WTC11 (cell line): ENCODE data around the gene VAMP3.

Source experiments
- ELF4 ChIP-seq: sonication (generic); formaldehyde crosslinking; IDR thresholded peaks from 2 replicates; pipeline ENCODE4 v1.8.1; 2022; ENCODE audit warnings: low read depth, mild to moderate bottlenecking, moderate library complexity, missing genetic modification reagents
- ETV6 ChIP-seq: sonication (generic); formaldehyde crosslinking; IDR thresholded peaks from 2 replicates; pipeline ENCODE4 v1.8.1; 2022; ENCODE audit warnings: mild to moderate bottlenecking, missing genetic modification reagents
- FOXK1 ChIP-seq: sonication (generic); formaldehyde crosslinking; IDR thresholded peaks from 2 replicates; pipeline ENCODE4 v1.8.0; 2022; ENCODE audit warnings: mild to moderate bottlenecking, moderate library complexity, missing genetic modification reagents
- GABPB1 ChIP-seq: sonication (generic); formaldehyde crosslinking; IDR thresholded peaks from 2 replicates; pipeline ENCODE4 v1.8.1; 2023; ENCODE audit warnings: mild to moderate bottlenecking, missing genetic modification reagents
- HMGA2 ChIP-seq: fragments of 250-450 bp; sonication (Bioruptor Pico); IDR thresholded peaks from 2 replicates; pipeline ENCODE4 v1.4.0; 2021; ENCODE audit warnings: mild to moderate bottlenecking, moderate library complexity
- NR2C2 ChIP-seq: sonication (generic); formaldehyde crosslinking; IDR thresholded peaks from 2 replicates; pipeline ENCODE4 v1.8.0; 2022; ENCODE audit warnings: mild to moderate bottlenecking, missing genetic modification reagents
- TEAD4 ChIP-seq: sonication (generic); formaldehyde crosslinking; IDR thresholded peaks from 2 replicates; pipeline ENCODE4 v1.8.0; 2022; ENCODE audit warnings: mild to moderate bottlenecking, missing genetic modification reagents
- TF ChIP-seq, protein P1 (sequence below): sonication (generic); formaldehyde crosslinking; conservative IDR thresholded peaks from 2 replicates; pipeline ENCODE4 v1.8.1; 2023; ENCODE audit warnings: mild to moderate bottlenecking, low read depth, missing genetic modification reagents, moderate library complexity
- TF ChIP-seq, protein P2 (sequence below): fragments of 200-600 bp; IDR thresholded peaks from 2 replicates; pipeline ENCODE4 v1.8.0; 2022; ENCODE audit warnings: antibody characterized with exemption
- TF ChIP-seq, protein P3 (sequence below): sonication (generic); formaldehyde crosslinking; IDR thresholded peaks from 2 replicates; pipeline ENCODE4 v1.8.1; 2022; ENCODE audit warnings: low read depth, mild to moderate bottlenecking, moderate library complexity, missing genetic modification reagents, borderline replicate concordance
- TF ChIP-seq, protein P4 (sequence below): fragments of 250-450 bp; sonication (Bioruptor Pico); IDR thresholded peaks from 2 replicates; pipeline ENCODE4 v2.1.2; 2022; ENCODE audit warnings: mild to moderate bottlenecking, moderate library complexity
- TF ChIP-seq, protein P5 (sequence below): sonication (generic); formaldehyde crosslinking; conservative IDR thresholded peaks from 2 replicates; pipeline ENCODE4 v1.8.1; 2022; ENCODE audit warnings: mild to moderate bottlenecking, missing genetic modification reagents

DNA sequence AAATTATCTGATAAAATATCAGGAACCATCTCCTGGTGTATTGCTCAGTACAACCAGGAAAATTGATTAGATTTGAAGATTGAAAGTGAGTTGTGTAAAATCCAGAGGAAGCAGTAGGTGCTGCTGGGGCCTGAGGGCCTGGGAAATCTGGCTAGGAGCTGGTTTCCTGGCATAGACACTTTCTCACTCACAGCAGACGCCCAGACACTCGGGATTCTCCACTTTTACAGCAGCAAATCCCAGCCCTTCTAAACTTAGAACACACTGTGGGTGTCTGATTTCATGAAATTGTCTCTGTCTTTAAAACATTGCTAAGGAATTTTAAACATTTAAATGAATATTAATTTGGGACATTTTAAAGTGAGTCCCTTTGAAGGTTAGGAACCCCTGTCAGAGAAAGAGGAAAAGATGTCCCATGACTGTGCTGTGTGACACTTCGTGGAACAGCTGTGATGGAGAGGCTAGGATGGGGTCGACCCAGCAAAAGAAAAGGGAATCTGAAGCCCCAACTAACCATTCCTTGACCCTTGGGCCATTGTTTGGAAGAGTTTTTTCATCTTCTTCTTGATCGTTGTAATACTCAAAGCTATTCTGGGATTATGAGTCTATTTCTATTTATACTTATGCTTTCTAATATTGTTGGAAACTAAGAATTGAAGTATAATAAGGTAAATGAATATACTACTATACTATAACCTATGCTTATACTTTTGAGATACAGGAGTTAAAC is 49.0 kb upstream of the VAMP3 start:
- TF ChIP-seq, protein P1, sequence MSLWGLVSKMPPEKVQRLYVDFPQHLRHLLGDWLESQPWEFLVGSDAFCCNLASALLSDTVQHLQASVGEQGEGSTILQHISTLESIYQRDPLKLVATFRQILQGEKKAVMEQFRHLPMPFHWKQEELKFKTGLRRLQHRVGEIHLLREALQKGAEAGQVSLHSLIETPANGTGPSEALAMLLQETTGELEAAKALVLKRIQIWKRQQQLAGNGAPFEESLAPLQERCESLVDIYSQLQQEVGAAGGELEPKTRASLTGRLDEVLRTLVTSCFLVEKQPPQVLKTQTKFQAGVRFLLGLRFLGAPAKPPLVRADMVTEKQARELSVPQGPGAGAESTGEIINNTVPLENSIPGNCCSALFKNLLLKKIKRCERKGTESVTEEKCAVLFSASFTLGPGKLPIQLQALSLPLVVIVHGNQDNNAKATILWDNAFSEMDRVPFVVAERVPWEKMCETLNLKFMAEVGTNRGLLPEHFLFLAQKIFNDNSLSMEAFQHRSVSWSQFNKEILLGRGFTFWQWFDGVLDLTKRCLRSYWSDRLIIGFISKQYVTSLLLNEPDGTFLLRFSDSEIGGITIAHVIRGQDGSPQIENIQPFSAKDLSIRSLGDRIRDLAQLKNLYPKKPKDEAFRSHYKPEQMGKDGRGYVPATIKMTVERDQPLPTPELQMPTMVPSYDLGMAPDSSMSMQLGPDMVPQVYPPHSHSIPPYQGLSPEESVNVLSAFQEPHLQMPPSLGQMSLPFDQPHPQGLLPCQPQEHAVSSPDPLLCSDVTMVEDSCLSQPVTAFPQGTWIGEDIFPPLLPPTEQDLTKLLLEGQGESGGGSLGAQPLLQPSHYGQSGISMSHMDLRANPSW, result no peak
- TF ChIP-seq, protein P2, sequence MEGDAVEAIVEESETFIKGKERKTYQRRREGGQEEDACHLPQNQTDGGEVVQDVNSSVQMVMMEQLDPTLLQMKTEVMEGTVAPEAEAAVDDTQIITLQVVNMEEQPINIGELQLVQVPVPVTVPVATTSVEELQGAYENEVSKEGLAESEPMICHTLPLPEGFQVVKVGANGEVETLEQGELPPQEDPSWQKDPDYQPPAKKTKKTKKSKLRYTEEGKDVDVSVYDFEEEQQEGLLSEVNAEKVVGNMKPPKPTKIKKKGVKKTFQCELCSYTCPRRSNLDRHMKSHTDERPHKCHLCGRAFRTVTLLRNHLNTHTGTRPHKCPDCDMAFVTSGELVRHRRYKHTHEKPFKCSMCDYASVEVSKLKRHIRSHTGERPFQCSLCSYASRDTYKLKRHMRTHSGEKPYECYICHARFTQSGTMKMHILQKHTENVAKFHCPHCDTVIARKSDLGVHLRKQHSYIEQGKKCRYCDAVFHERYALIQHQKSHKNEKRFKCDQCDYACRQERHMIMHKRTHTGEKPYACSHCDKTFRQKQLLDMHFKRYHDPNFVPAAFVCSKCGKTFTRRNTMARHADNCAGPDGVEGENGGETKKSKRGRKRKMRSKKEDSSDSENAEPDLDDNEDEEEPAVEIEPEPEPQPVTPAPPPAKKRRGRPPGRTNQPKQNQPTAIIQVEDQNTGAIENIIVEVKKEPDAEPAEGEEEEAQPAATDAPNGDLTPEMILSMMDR, result no peak
- TF ChIP-seq ETV6, result no peak
- TF ChIP-seq ELF4 (CRISPR knock-in tag), result no peak
- no peak for TF ChIP-seq GABPB1 (CRISPR knock-in tag)
- TF ChIP-seq, protein P3, sequence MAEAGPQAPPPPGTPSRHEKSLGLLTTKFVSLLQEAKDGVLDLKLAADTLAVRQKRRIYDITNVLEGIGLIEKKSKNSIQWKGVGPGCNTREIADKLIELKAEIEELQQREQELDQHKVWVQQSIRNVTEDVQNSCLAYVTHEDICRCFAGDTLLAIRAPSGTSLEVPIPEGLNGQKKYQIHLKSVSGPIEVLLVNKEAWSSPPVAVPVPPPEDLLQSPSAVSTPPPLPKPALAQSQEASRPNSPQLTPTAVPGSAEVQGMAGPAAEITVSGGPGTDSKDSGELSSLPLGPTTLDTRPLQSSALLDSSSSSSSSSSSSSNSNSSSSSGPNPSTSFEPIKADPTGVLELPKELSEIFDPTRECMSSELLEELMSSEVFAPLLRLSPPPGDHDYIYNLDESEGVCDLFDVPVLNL (CRISPR knock-in tag), result no peak
- TF ChIP-seq, protein P4, sequence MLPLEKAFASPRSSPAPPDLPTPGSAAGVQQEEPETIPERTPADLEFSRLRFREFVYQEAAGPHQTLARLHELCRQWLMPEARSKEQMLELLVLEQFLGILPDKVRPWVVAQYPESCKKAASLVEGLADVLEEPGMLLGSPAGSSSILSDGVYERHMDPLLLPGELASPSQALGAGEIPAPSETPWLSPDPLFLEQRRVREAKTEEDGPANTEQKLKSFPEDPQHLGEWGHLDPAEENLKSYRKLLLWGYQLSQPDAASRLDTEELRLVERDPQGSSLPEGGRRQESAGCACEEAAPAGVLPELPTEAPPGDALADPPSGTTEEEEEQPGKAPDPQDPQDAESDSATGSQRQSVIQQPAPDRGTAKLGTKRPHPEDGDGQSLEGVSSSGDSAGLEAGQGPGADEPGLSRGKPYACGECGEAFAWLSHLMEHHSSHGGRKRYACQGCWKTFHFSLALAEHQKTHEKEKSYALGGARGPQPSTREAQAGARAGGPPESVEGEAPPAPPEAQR (CRISPR knock-in tag), result no peak
- TF ChIP-seq TEAD4 (CRISPR knock-in tag), result no peak
- no peak for TF ChIP-seq FOXK1 (CRISPR knock-in tag)
- TF ChIP-seq NR2C2, result no peak
- TF ChIP-seq HMGA2 (CRISPR knock-in tag), result no peak
- TF ChIP-seq, protein P5, sequence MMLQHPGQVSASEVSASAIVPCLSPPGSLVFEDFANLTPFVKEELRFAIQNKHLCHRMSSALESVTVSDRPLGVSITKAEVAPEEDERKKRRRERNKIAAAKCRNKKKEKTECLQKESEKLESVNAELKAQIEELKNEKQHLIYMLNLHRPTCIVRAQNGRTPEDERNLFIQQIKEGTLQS (CRISPR knock-in tag), result no peak
